AG04450 (cell line): ENCODE measurements around the gene POPDC2. TPM values are rescaled to one million over a fixed set of nuclear protein-coding genes. Genes with fewer than 3 reads are reported as not detected.

Experiments used
- CTCF ChIA-PET: fragments of 300-600, 350-600 bp; formaldehyde crosslinking; extraction: SDS; loops from one replicate; lab custom pipeline; 2022; ENCODE audit warnings: antibody characterized with exemption, inconsistent platforms; lab: Charles Lee
- POLR2A ChIA-PET: fragments of 350-600 bp; formaldehyde crosslinking; extraction: SDS; loops from one replicate; lab custom pipeline; 2021; ENCODE audit warnings: antibody characterized with exemption, inconsistent platforms; lab: Yijun Ruan, JAX
- DNase-seq: peaks from one replicate; pipeline ENCODE4 v3.0.0-alpha.2; 2011; ENCODE audit warnings: low read depth, low spot score
- H3K27ac ChIP-seq: one replicate; pipeline ENCODE4 v1.5.1; 2012; ENCODE audit warnings: low read depth, low read length, control low read depth
- H3K27me3 ChIP-seq: one replicate; pipeline ENCODE4 v1.6.0; 2012; ENCODE audit warnings: low read length; ENCODE audit not compliant: control insufficient read depth, insufficient read depth
- H3K4me3 ChIP-seq: 2 replicates; pipeline ENCODE4 v1.5.1; 2011; ENCODE audit warnings: mild to moderate bottlenecking, low read depth, low read length, control low read depth
- H3K9me3 ChIP-seq: 2 replicates; pipeline ENCODE4 v1.5.1; 2012; ENCODE audit warnings: low read length; ENCODE audit not compliant: control insufficient read depth, insufficient read depth
- CTCF ChIP-seq: IDR thresholded peaks from 2 replicates; pipeline ENCODE4 v1.5.1; 2011; ENCODE audit warnings: low read depth, low read length, control low read depth, inconsistent platforms
- polyA plus RNA-seq: library from polyadenylated mRNA; depleted of rRNA; stranded (reverse); fragments of >200 nt; gene quantifications from 2 replicates; pipeline ENCODE4 v1.2.3, GENCODE V29; 2011

POPDC2 gene
- polyA plus RNA-seq, 1 experiment: 0.43 TPM

GRCh38 chr3:119665954-119666559 is 5.7 kb upstream of the POPDC2 start:
- H3K4me3 ChIP-seq: no peak overlapping the region
- no peaks in the 10 kb centered on the region for H3K9me3 ChIP-seq
- ChIA-PET CTCF (no interaction called here), POLR2A (no interaction called here)
- H3K27me3 ChIP-seq: no peaks in the 10 kb centered on the region
- DNase-seq: no peak
- TF ChIP-seq CTCF: no peak
- no peak overlapping the region for H3K27ac ChIP-seq

- CTCF ChIA-PET: no interaction called here
- no peak overlapping the region for H3K27ac ChIP-seq
Measured at GRCh38 chr3:119664850-119665379, 4.5 kb upstream of the POPDC2 start.

GRCh38 chr3:119664370-119664769 is 4.0 kb upstream of the POPDC2 start:
- H3K27ac ChIP-seq: no peak overlapping the region
- H3K4me3 ChIP-seq: no peak overlapping the region
- no peak for DNase-seq
- no peaks in the 10 kb centered on the region for H3K27me3 ChIP-seq
- TF ChIP-seq CTCF: no peak
- ChIA-PET POLR2A (no interaction called here), CTCF (no interaction called here)
- no peaks in the 10 kb centered on the region for H3K9me3 ChIP-seq

More at GRCh38 chr3:119664850-119665379, 4.5 kb upstream of the POPDC2 start:
- no peak for DNase-seq
- POLR2A ChIA-PET: no interaction called here
- H3K27me3 ChIP-seq: no peaks in the 10 kb centered on the region
- TF ChIP-seq CTCF: no peak
- no peaks in the 10 kb centered on the region for H3K9me3 ChIP-seq
- H3K4me3 ChIP-seq: no peak overlapping the region

GRCh38 chr3:119663885-119664284 is 3.5 kb upstream of the POPDC2 start:
- POLR2A ChIA-PET: interaction anchor here (1.2 kb wide), 1 partner anchor 165 kb away, joined by 5 read pairs; the partner anchor contains the start of gene TIMMDC1
- Histone ChIP-seq H3K4me3 (no peak overlapping the region), H3K9me3 (no peaks in the 10 kb centered on the region), H3K27me3 (no peaks in the 10 kb centered on the region), H3K27ac (no peak overlapping the region)
- CTCF ChIA-PET: interaction anchor here (1.3 kb wide), 1 partner anchor 17 kb away, joined by 7 read pairs; no protein-coding TSS in a partner anchor
- no peak for TF ChIP-seq CTCF
- no peak for DNase-seq
